GM23338 (cell line): ENCODE measurements around the gene NGB. TPM values are rescaled to one million over a fixed set of nuclear protein-coding genes. Genes with fewer than 3 reads are reported as not detected.

Source experiments
- ATAC-seq: fragments of 200-7000 bp; cut with Tn5 transposase; 3 replicates; pipeline ENCODE4 v1.9.1; 2020
- DNase-seq: peaks from one replicate; pipeline ENCODE4 v3.0.0-alpha.2; 2015; ENCODE audit warnings: low spot score
- H2AFZ ChIP-seq: fragments of 200-600 bp; sonication (generic); 2 replicates; pipeline ENCODE4 v1.8.0; 2016; ENCODE audit warnings: antibody characterized with exemption, mild to moderate bottlenecking, moderate library complexity
- H3F3A ChIP-seq: fragments of 200-600 bp; sonication (generic); replicated peaks from 2 replicates; pipeline ENCODE4 v1.8.0; 2017; ENCODE audit warnings: antibody characterized with exemption, mixed run types, low read depth
- H3K27ac ChIP-seq: fragments of 200-600 bp; sonication (generic); 2 replicates; pipeline ENCODE4 v1.6.1; 2016; ENCODE audit warnings: low read depth
- H3K27me3 ChIP-seq: fragments of 200-600 bp; sonication (generic); 2 replicates; pipeline ENCODE4 v1.8.0; 2016; ENCODE audit warnings: mild to moderate bottlenecking, mixed run types, moderate library complexity; ENCODE audit not compliant: insufficient read depth
- H3K36me3 ChIP-seq: fragments of 200-600 bp; sonication (generic); 2 replicates; pipeline ENCODE4 v1.8.0; 2016; ENCODE audit warnings: mild to moderate bottlenecking; ENCODE audit not compliant: insufficient read depth
- H3K4me1 ChIP-seq: fragments of 200-600 bp; sonication (generic); 2 replicates; pipeline ENCODE4 v1.8.0; 2016; ENCODE audit warnings: mild to moderate bottlenecking, moderate library complexity; ENCODE audit not compliant: insufficient read depth
- H3K4me2 ChIP-seq: fragments of 200-600 bp; sonication (generic); 2 replicates; pipeline ENCODE4 v1.7.1; 2017; ENCODE audit warnings: mixed run types
- H3K4me3 ChIP-seq: fragments of 200-600 bp; sonication (generic); 2 replicates; pipeline ENCODE4 v1.6.1; 2016; ENCODE audit warnings: mixed run types
- H3K79me2 ChIP-seq: fragments of 200-600 bp; sonication (generic); replicated peaks from 2 replicates; pipeline ENCODE4 v1.8.0; 2017; ENCODE audit warnings: mild to moderate bottlenecking; ENCODE audit not compliant: insufficient read depth
- H3K9me2 ChIP-seq: fragments of 200-600 bp; sonication (generic); 2 replicates; pipeline ENCODE4 v1.8.0; 2017; ENCODE audit not compliant: insufficient read depth
- H4K20me1 ChIP-seq: fragments of 200-600 bp; sonication (generic); replicated peaks from 2 replicates; pipeline ENCODE4 v1.8.0; 2017; ENCODE audit warnings: mild to moderate bottlenecking; ENCODE audit not compliant: insufficient read depth
- H3K27ac Mint-ChIP-seq: 2 replicates; pipeline ENCODE4 v1.8.0; 2020; ENCODE audit warnings: inconsistent platforms, mild to moderate bottlenecking, moderate library complexity, mixed read lengths
- H3K27me3 Mint-ChIP-seq: 3 replicates; pipeline ENCODE4 v1.8.0; 2022; ENCODE audit warnings: low read depth, mild to moderate bottlenecking, moderate library complexity, mixed read lengths, inconsistent platforms; ENCODE audit not compliant: insufficient read depth, poor library complexity
- H3K36me3 Mint-ChIP-seq: 3 replicates; pipeline ENCODE4 v1.8.0; 2021; ENCODE audit warnings: low read depth, mild to moderate bottlenecking, inconsistent platforms, moderate library complexity, mixed read lengths
- H3K4me1 Mint-ChIP-seq: 3 replicates; pipeline ENCODE4 v1.8.0; 2020; ENCODE audit warnings: mild to moderate bottlenecking, inconsistent platforms, mixed read lengths
- H3K4me3 Mint-ChIP-seq: 3 replicates; pipeline ENCODE4 v1.8.0; 2021; ENCODE audit warnings: moderate library complexity, mild to moderate bottlenecking, inconsistent platforms, mixed read lengths
- H3K9me3 Mint-ChIP-seq: 3 replicates; pipeline ENCODE4 v1.8.0; 2020; ENCODE audit warnings: moderate library complexity, mild to moderate bottlenecking, inconsistent platforms, mixed read lengths
- CREB1 ChIP-seq: fragments of 250-450 bp; sonication (Bioruptor Pico); IDR thresholded peaks from 2 replicates; pipeline ENCODE4 v1.5.0; 2020; ENCODE audit warnings: low read depth, mild to moderate bottlenecking, moderate library complexity
- EZH2 ChIP-seq: fragments of 200-600 bp; sonication (generic); IDR thresholded peaks from one replicate; pipeline ENCODE4 v1.8.0; 2017; ENCODE audit warnings: antibody characterized with exemption, mild to moderate bottlenecking, low read depth; ENCODE audit not compliant: unreplicated experiment
- EZH2phosphoT487 ChIP-seq: fragments of 200-600 bp; sonication (generic); IDR thresholded peaks from one replicate; pipeline ENCODE4 v1.8.1; 2018; ENCODE audit warnings: antibody characterized with exemption; ENCODE audit not compliant: unreplicated experiment
- JUNB ChIP-seq: IDR thresholded peaks from one replicate; pipeline ENCODE4 v1.6.1; 2016; ENCODE audit warnings: antibody characterized with exemption; ENCODE audit not compliant: unreplicated experiment
- NANOG ChIP-seq: IDR thresholded peaks from 2 replicates; pipeline ENCODE4 v1.6.1; 2016; ENCODE audit warnings: antibody characterized with exemption, borderline replicate concordance
- POLR2AphosphoS5 ChIP-seq: IDR thresholded peaks from 2 replicates; pipeline ENCODE4 v1.6.1; 2016; ENCODE audit warnings: antibody characterized with exemption, low read depth
- STAT1 ChIP-seq: IDR thresholded peaks from one replicate; pipeline ENCODE4 v1.6.1; 2016; ENCODE audit warnings: antibody characterized with exemption; ENCODE audit not compliant: unreplicated experiment
- ZNF114 ChIP-seq: fragments of 250-450 bp; sonication (Bioruptor Pico); IDR thresholded peaks from 2 replicates; pipeline ENCODE4 v1.5.0; 2020; ENCODE audit warnings: mild to moderate bottlenecking, moderate library complexity
- ZNF331 ChIP-seq: fragments of 250-450 bp; sonication (Bioruptor Pico); IDR thresholded peaks from 2 replicates; pipeline ENCODE4 v1.5.0; 2020; ENCODE audit warnings: low read depth, mild to moderate bottlenecking, moderate library complexity
- polyA plus RNA-seq: library from polyadenylated mRNA; unstranded; fragments of >200 nt; fragmentation: Nextera tagmentation; extraction: Ambion mirVana; gene quantifications from 2 replicates; pipeline ENCODE4 v1.2.1, GENCODE V29; 2016
- total RNA-seq: library from RNA; depleted of rRNA; stranded (reverse); fragments of >200 nt; shearing (Covaris generic); gene quantifications from 2 replicates; pipeline ENCODE4 v1.2.3, GENCODE V29; 2014
- TF ChIP-seq, protein P1 (sequence below): IDR thresholded peaks from one replicate; pipeline ENCODE4 v1.6.1; 2018; ENCODE audit warnings: antibody characterized with exemption; ENCODE audit not compliant: unreplicated experiment
- TF ChIP-seq, protein P2 (sequence below): IDR thresholded peaks from 2 replicates; pipeline ENCODE4 v1.6.1; 2016; ENCODE audit warnings: antibody characterized with exemption
- TF ChIP-seq, protein P3 (sequence below): fragments of 250-450 bp; sonication (Bioruptor Pico); IDR thresholded peaks from 2 replicates; pipeline ENCODE4 v1.5.0; 2020; ENCODE audit warnings: mild to moderate bottlenecking, moderate library complexity
- TF ChIP-seq, protein P4 (sequence below), 2 experiments: fragments of 200-600 bp in 1 of 2; sonication (generic) in 1 of 2; conservative IDR thresholded peaks; 2 replicates each; pipeline versions ENCODE4 v1.5.1 to v1.6.1; 2016 to 2017; ENCODE audit warnings: antibody characterized with exemption in 2 of 2, low read depth in 2 of 2, mild to moderate bottlenecking in 2 of 2, moderate library complexity in 1 of 2

NGB gene
- total and polyA plus RNA-seq, 2 experiments from 2014 or later, result 0.21 to 1.0 TPM

DNA sequence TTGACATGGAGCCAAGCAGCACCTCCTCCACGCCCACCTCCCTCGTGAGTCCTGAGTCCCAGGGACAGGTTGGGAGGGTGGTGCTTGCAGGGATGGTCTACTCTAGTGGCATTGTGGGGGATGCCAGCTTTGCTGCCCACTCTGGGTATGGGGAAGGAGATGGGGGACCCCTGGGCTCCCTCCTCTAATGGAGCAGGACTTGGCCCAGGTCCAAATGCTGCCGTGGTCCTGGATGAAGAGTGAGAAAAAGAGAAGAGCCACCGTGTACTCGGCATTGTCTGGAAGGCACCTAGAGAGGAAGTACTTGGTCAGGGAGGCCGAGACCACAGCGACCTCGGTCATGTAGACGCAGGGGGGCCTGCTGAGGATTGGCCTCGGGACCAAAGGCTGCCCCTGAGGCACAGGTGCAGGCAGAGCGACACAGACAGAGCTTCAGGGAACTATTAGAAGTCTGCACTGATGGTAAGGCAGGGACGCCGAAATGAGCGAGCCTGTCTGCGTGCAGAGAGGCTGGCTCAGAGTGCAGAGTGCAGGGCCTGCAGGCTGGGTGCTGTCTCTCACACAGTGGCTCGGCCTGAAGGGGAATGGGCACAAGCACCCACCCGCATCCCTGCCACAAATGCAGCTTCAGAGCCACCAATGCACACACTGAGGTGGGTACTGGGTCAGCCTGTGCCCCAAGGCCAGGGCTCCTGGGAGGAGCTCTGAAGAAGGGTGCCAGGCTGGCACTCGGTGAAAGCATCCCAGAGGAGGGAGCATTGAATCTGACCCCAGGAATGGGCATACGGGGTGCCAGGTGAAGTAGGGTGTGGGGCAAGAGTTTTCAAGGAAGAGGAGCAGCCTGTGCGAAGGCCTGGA is 17.4 kb downstream of the NGB start:
- no peaks in the 10 kb centered on the region for H3K4me1 Mint-ChIP-seq
- Histone ChIP-seq H3K4me2 (no peak overlapping the region), H3F3A (no peaks in the 10 kb centered on the region), H2AFZ (no peak overlapping the region), H3K27me3 (no peaks in the 10 kb centered on the region), H3K4me1 (no peaks in the 10 kb centered on the region), H4K20me1 (no peaks in the 10 kb centered on the region), H3K27ac (no peak overlapping the region), H3K4me3 (no peak overlapping the region), H3K79me2 (no peaks in the 10 kb centered on the region), H3K36me3 (no peaks in the 10 kb centered on the region), H3K9me2 (no peaks in the 10 kb centered on the region)
- TF ChIP-seq, protein P1, sequence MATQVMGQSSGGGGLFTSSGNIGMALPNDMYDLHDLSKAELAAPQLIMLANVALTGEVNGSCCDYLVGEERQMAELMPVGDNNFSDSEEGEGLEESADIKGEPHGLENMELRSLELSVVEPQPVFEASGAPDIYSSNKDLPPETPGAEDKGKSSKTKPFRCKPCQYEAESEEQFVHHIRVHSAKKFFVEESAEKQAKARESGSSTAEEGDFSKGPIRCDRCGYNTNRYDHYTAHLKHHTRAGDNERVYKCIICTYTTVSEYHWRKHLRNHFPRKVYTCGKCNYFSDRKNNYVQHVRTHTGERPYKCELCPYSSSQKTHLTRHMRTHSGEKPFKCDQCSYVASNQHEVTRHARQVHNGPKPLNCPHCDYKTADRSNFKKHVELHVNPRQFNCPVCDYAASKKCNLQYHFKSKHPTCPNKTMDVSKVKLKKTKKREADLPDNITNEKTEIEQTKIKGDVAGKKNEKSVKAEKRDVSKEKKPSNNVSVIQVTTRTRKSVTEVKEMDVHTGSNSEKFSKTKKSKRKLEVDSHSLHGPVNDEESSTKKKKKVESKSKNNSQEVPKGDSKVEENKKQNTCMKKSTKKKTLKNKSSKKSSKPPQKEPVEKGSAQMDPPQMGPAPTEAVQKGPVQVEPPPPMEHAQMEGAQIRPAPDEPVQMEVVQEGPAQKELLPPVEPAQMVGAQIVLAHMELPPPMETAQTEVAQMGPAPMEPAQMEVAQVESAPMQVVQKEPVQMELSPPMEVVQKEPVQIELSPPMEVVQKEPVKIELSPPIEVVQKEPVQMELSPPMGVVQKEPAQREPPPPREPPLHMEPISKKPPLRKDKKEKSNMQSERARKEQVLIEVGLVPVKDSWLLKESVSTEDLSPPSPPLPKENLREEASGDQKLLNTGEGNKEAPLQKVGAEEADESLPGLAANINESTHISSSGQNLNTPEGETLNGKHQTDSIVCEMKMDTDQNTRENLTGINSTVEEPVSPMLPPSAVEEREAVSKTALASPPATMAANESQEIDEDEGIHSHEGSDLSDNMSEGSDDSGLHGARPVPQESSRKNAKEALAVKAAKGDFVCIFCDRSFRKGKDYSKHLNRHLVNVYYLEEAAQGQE, result no peak
- TF ChIP-seq EZH2phosphoT487 (no peak), ZNF114 (CRISPR knock-in tag) (no peak), NANOG (no peak), POLR2AphosphoS5 (no peak), ZNF331 (no peak), CREB1 (CRISPR knock-in tag) (no peak), EZH2 (no peak), JUNB (no peak), STAT1 (no peak)
- TF ChIP-seq, protein P2, sequence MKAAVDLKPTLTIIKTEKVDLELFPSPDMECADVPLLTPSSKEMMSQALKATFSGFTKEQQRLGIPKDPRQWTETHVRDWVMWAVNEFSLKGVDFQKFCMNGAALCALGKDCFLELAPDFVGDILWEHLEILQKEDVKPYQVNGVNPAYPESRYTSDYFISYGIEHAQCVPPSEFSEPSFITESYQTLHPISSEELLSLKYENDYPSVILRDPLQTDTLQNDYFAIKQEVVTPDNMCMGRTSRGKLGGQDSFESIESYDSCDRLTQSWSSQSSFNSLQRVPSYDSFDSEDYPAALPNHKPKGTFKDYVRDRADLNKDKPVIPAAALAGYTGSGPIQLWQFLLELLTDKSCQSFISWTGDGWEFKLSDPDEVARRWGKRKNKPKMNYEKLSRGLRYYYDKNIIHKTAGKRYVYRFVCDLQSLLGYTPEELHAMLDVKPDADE, result no peak
- TF ChIP-seq, protein P3, sequence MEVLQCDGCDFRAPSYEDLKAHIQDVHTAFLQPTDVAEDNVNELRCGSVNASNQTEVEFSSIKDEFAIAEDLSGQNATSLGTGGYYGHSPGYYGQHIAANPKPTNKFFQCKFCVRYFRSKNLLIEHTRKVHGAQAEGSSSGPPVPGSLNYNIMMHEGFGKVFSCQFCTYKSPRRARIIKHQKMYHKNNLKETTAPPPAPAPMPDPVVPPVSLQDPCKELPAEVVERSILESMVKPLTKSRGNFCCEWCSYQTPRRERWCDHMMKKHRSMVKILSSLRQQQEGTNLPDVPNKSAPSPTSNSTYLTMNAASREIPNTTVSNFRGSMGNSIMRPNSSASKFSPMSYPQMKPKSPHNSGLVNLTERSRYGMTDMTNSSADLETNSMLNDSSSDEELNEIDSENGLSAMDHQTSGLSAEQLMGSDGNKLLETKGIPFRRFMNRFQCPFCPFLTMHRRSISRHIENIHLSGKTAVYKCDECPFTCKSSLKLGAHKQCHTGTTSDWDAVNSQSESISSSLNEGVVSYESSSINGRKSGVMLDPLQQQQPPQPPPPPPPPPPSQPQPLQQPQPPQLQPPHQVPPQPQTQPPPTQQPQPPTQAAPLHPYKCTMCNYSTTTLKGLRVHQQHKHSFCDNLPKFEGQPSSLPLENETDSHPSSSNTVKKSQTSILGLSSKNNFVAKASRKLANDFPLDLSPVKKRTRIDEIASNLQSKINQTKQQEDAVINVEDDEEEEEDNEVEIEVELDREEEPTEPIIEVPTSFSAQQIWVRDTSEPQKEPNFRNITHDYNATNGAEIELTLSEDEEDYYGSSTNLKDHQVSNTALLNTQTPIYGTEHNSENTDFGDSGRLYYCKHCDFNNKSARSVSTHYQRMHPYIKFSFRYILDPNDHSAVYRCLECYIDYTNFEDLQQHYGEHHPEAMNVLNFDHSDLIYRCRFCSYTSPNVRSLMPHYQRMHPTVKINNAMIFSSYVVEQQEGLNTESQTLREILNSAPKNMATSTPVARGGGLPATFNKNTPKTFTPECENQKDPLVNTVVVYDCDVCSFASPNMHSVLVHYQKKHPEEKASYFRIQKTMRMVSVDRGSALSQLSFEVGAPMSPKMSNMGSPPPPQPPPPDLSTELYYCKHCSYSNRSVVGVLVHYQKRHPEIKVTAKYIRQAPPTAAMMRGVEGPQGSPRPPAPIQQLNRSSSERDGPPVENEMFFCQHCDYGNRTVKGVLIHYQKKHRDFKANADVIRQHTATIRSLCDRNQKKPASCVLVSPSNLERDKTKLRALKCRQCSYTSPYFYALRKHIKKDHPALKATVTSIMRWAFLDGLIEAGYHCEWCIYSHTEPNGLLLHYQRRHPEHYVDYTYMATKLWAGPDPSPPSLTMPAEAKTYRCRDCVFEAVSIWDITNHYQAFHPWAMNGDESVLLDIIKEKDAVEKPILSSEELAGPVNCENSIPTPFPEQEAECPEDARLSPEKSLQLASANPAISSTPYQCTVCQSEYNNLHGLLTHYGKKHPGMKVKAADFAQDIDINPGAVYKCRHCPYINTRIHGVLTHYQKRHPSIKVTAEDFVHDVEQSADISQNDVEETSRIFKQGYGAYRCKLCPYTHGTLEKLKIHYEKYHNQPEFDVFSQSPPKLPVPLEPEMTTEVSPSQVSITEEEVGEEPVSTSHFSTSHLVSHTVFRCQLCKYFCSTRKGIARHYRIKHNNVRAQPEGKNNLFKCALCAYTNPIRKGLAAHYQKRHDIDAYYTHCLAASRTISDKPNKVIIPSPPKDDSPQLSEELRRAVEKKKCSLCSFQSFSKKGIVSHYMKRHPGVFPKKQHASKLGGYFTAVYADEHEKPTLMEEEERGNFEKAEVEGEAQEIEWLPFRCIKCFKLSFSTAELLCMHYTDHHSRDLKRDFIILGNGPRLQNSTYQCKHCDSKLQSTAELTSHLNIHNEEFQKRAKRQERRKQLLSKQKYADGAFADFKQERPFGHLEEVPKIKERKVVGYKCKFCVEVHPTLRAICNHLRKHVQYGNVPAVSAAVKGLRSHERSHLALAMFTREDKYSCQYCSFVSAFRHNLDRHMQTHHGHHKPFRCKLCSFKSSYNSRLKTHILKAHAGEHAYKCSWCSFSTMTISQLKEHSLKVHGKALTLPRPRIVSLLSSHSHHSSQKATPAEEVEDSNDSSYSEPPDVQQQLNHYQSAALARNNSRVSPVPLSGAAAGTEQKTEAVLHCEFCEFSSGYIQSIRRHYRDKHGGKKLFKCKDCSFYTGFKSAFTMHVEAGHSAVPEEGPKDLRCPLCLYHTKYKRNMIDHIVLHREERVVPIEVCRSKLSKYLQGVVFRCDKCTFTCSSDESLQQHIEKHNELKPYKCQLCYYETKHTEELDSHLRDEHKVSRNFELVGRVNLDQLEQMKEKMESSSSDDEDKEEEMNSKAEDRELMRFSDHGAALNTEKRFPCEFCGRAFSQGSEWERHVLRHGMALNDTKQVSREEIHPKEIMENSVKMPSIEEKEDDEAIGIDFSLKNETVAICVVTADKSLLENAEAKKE (CRISPR knock-in tag), result no peak
- TF ChIP-seq, protein P4, sequence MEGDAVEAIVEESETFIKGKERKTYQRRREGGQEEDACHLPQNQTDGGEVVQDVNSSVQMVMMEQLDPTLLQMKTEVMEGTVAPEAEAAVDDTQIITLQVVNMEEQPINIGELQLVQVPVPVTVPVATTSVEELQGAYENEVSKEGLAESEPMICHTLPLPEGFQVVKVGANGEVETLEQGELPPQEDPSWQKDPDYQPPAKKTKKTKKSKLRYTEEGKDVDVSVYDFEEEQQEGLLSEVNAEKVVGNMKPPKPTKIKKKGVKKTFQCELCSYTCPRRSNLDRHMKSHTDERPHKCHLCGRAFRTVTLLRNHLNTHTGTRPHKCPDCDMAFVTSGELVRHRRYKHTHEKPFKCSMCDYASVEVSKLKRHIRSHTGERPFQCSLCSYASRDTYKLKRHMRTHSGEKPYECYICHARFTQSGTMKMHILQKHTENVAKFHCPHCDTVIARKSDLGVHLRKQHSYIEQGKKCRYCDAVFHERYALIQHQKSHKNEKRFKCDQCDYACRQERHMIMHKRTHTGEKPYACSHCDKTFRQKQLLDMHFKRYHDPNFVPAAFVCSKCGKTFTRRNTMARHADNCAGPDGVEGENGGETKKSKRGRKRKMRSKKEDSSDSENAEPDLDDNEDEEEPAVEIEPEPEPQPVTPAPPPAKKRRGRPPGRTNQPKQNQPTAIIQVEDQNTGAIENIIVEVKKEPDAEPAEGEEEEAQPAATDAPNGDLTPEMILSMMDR (conservative IDR thresholded peaks at IDR 0.05; ENCODE audit: low read depth in 2 of 2), result no peak
- ATAC-seq (no peak), DNase-seq (no peak)
- no peak overlapping the region for H3K27ac Mint-ChIP-seq
- peaks cover 14% of the 10 kb centered on the region for H3K27me3 Mint-ChIP-seq
- H3K36me3 Mint-ChIP-seq, result no peaks in the 10 kb centered on the region
- H3K9me3 Mint-ChIP-seq, result no peaks in the 10 kb centered on the region
- H3K4me3 Mint-ChIP-seq, result no peak overlapping the region
